ENCODE measurements around the gene ERN1. TPM values are rescaled to one million over a fixed set of nuclear protein-coding genes. Genes with fewer than 3 reads are reported as not detected.
A peak's percentile ranks its signal among the peaks of the same experiment; 100 is the strongest.
"Not testable (repeated sequence)": the region's sequence is repeated elsewhere in the genome, so short reads cannot be mapped to it uniquely, and the experiment has no call there.

The ERN1 gene
- total RNA-seq (10 to 100 TPM in 2 of 4 donors, 1 to 10 TPM in 2; 8.9 to 11.4 (median 10.0) TPM), polyA plus RNA-seq (3.3 TPM)
- long read RNA-seq, donor 1, transcript ERN1-208 (1 exons, 2,068 nt): major isoform, 6 of 15 reads
- long read RNA-seq, donor 1, partial matches to known transcripts: 2 of 15 reads
- long read RNA-seq, donor 1, other reads (novel, unspliced or antisense): 7 of 15 reads
- long read RNA-seq, donor 2, partial matches to known transcripts: 0 of 3 reads
- long read RNA-seq, donor 2, other reads (novel, unspliced or antisense): 0 of 3 reads
- long read RNA-seq, donor 3, partial matches to known transcripts: 0 of 6 reads
- long read RNA-seq, donor 3, other reads (novel, unspliced or antisense): 6 of 6 reads
- long read RNA-seq, donor 4, partial matches to known transcripts: 0 of 5 reads
- long read RNA-seq, donor 4, other reads (novel, unspliced or antisense): 1 of 5 reads

DNA sequence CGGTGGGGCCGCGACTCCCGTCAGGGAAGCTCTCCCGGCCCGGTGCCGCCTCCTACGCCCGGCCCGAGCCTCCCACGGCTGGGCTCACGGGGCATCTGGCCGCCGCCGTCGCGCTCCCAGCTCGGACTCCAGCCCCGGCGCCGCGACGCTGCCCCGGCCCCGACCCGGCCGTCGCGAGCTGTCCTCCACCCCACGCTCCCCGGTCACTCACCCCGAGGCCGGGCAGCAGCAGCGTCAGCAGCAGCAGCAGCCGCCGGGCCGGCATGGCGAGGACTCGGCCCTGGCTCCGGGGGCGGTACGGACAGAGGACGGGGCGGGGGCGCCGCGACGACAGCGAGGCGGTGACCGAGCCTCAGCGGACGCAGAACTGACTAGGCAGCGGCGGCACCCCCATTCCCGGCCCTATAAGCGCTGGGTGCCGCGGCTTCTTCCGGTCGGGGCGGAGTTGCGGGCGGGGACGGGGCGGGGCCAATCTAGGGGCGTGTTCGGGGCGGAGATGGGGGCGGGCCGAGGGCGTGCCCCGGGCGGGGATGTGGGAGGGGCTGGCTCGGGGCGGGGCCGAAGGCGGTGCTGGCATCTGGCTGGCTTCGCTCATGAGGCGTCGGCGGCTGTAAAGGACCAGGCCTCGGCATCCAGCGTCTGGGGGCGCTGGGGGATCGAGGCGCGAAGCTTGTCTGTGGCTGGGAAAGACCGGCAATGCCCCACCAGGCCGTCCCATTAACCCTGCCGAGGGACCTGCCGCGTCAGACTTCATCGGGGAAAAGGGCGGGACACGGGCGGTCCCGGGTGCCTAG, at the start of gene ERN1:
Gene ERN1 (minus strand): TSS at position 380 of the 794 bp plus-strand sequence. CDS start 115 bp downstream, at position 265.
- Histone ChIP-seq H3K4me1 (ENCODE audit: control insufficient read depth, insufficient read depth, low read length) (no peaks in the 10 kb centered on the region), H3K27me3 (ENCODE audit: control insufficient read depth, insufficient read depth) (no peaks in the 10 kb centered on the region), H3K9me3 (ENCODE audit: control insufficient read depth, low read length) (no peaks in the 10 kb centered on the region), H3K27ac (ENCODE audit: low read length) (peak within 1 kb of the TSS; percentile 90), H3K4me3 (ENCODE audit: low read length) (peak within 1 kb of the TSS; percentile 86)
- intact Hi-C loops (cut with DNase I): loop anchor here (5.0 to 10.0 kb wide), 4 partner anchors 65 to 215 kb away; partner anchors contain the start of genes GH1 (in 3 of the 4) and CSHL1 (in 2 of the 4)
- WGBS: under 1% methylated on average over 98 of the region's 98 CpGs
- ATAC-seq: peak; percentile 98
- peak; percentile 96 to 98 (median 98) for DNase-seq

DNA sequence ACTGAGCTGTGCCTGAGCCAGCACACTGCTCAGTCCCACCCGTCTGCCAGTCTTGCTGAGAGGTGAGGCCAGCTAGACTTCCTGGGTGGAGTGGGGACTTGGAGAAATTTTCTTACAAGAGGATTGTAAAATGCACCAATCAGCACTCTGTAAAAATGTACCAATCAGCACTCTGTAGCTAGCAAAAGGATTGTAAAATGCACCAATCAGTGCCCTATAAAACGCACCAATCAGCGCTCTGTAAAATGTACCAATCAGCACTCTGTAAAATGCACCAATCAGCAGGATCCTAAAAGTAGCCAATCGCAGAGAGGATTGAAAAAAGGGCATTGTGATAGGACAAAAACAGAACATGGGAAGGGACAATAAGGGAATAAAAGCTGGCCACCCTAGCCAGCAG, 49.1 kb upstream of the ERN1 start:
- H3K4me3 ChIP-seq (ENCODE audit: low read length); H3K4me1 ChIP-seq (ENCODE audit: control insufficient read depth, insufficient read depth, low read length); H3K27me3 ChIP-seq (ENCODE audit: control insufficient read depth, insufficient read depth); H3K9me3 ChIP-seq (ENCODE audit: control insufficient read depth, low read length); H3K27ac ChIP-seq (ENCODE audit: low read length); ATAC-seq; DNase-seq; intact Hi-C loops (cut with DNase I): not testable (repeated sequence)
- WGBS: 46% methylated on average over 4 of the region's 4 CpGs

DNA sequence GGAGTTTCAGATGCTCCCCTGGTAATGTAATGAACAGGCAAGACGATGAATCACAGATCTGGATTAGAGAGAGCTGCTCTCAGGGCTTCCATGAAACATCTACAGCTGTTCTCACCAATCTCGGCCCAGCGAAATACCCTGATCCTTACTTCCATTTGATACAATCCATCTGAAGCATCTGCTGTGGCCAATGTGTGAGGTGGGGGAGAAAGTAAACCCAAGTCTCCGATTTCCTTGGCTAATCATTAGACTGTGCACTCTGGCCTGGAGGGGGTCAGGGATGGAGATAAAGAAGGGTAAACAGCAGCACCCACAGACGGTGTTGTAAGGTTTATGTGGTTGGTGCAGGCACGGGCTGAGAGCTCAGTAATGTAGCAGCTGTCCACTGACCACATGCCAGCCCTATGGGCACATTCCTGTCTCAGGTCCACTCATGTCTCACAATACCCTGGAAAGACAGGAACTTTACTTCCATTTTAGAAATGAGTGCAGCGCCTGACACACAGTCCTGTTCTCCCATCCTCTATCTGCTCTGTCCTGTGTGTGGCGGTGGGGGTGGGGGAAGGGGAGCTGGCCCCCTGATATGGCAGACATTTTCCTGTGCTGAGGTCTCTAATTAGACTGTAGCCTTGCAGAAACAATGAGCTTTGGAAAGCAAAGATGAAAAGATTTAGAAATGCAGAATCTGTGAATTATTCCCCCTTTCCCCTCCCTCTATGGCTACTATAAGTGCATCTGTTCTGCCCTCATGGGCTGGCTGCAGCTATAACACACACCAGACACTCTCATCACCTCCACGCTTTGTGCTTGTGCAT, 48.3 kb upstream of the ERN1 start:
- no peaks in the 10 kb centered on the region for H3K27me3 ChIP-seq (ENCODE audit: control insufficient read depth, insufficient read depth)
- H3K4me3 ChIP-seq (ENCODE audit: low read length): no peak overlapping the region
- ATAC-seq (no peak), DNase-seq (no peak)
- H3K27ac ChIP-seq (ENCODE audit: low read length): no peak overlapping the region
- H3K9me3 ChIP-seq (ENCODE audit: control insufficient read depth, low read length): no peaks in the 10 kb centered on the region
- peaks cover 8% of the 10 kb centered on the region for H3K4me1 ChIP-seq (ENCODE audit: control insufficient read depth, insufficient read depth, low read length)
- 70% methylated on average over 9 of the region's 9 CpGs for WGBS
- intact Hi-C loops (cut with DNase I): no loop called here

DNA sequence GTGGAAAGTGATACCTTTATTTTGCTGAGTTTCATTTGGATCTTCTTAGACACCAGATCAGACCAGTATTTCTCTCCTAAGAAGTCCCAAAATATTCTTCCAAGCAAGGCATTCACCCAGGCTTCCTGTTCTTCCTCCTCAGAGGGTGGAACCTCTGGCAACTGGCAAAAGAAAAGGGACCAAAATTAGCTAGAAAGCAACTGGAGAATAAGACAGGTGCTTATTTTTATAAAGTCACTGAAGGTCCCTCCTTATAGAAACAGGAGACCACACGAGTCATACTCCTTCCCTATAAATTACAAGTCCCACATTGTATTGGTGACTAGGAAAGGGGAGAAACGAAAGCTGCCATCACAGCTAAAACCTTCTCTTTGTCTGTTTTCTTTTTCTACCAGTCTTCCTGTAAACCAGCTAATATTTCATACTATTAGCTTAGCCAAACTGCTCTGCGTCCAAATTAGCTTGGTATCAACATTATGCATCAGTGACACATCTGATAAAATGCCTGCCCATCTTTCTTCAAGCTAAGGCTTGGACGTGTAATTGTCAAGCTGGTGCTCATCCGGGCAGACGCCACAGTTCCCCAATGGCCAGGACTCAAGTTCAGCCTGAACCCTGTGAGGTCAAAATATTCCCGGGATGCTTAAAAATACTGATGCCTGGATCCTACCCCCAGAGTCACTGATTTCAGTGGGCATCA, 47.5 kb upstream of the ERN1 start:
- H3K4me1 ChIP-seq (ENCODE audit: control insufficient read depth, insufficient read depth, low read length): peaks cover 8% of the 10 kb centered on the region
- intact Hi-C loops (cut with DNase I): no loop called here
- WGBS: 83% methylated on average over 7 of the region's 7 CpGs

DNA sequence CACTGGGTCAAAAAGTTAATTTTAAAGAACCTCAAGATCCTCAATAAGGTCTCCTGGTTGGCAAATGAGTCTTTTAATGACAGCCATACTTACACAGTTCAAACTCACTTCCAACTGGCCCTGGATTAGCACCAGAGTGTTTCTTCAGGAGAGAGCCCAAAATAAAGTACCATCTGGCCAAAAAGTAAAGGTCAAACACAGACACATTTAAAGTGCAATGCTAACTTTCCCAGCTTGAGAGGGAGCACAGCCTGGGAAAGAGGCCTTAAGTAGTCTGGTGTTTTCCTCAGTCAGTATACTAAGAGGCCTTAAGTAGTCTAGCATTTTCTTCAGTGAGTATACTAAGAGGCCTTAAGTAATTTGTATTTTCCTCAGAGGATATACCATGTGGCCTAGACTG, 46.6 kb upstream of the ERN1 start:
- DNase-seq: no peak
- Histone ChIP-seq H3K4me3 (ENCODE audit: low read length) (no peak overlapping the region), H3K27ac (ENCODE audit: low read length) (no peak overlapping the region), H3K4me1 (ENCODE audit: control insufficient read depth, insufficient read depth, low read length) (peaks cover 8% of the 10 kb centered on the region), H3K9me3 (ENCODE audit: control insufficient read depth, low read length) (no peaks in the 10 kb centered on the region), H3K27me3 (ENCODE audit: control insufficient read depth, insufficient read depth) (no peaks in the 10 kb centered on the region)
- ATAC-seq: peak; percentile 73 to 74
- intact Hi-C loops (cut with DNase I): no loop called here

More for the DNA sequence above, 47.5 kb upstream of the ERN1 start:
- Histone ChIP-seq H3K27ac (ENCODE audit: low read length) (no peak overlapping the region), H3K9me3 (ENCODE audit: control insufficient read depth, low read length) (no peaks in the 10 kb centered on the region), H3K4me3 (ENCODE audit: low read length) (no peak overlapping the region), H3K27me3 (ENCODE audit: control insufficient read depth, insufficient read depth) (no peaks in the 10 kb centered on the region)
- ATAC-seq: no peak
- DNase-seq: no peak

DNA sequence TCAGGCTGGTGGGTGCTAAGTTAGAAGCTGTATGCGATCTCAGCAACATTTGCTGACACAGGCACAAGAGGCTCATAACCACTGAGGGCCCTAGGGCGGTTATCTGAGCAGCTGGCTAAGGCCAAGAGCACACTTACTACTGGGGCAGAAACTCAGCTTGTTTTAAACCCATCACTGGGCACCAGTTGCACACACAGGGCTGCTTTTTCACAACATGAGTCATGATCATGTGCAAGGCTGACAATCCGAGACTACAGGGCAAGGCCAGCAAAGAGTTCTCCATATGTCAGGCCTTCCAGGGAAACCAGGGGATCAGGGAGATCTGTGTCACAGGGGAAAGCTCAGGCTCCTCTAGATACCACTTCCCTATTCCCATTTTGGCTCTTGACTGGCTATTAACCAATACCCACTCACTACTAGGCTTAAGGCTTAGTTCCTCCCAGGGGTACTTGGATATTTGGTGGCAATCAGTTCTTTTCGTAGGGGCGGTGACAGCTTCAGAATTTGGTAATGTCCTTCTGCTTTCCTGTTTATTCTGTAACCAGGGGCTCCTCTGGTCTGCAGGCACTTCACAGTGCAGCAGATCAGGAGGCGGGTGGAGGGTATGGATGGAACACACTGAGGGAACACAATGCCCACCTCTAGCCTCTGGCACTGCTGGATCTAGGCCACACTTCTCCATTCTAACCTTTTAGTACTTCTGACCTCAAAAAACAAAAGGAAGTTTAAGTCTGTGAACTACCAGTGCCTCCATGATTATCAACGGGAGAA, 44.9 kb upstream of the ERN1 start:
- Histone ChIP-seq H3K4me3 (ENCODE audit: low read length) (no peak overlapping the region), H3K27me3 (ENCODE audit: control insufficient read depth, insufficient read depth) (no peaks in the 10 kb centered on the region), H3K27ac (ENCODE audit: low read length) (peak overlapping the region; percentile 55), H3K4me1 (ENCODE audit: control insufficient read depth, insufficient read depth, low read length) (peaks cover 8% of the 10 kb centered on the region), H3K9me3 (ENCODE audit: control insufficient read depth, low read length) (no peaks in the 10 kb centered on the region)
- DNase-seq (no peak), ATAC-seq (peak; percentile 49 to 65)
- intact Hi-C loops (cut with DNase I): no loop called here
- 81% methylated on average over 7 of the region's 7 CpGs for WGBS

DNA sequence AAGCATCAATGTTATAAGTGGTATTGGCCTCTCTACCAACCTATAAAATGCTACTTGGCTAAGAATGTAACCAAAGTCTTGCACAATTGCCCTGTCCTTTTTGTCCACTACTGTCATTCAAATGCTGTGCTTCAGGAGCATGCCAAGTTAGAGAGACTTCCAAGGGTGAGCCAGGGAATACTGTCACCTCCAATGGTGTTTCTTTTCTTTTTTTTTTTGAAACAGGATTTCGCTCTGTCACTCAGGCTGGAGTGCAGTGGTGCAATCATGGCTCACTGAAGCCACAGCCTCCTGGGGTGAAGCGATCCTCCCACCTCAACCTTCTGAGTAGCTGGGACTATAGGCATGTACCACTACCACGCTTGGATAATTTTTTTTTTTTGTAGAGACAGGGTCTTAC, 43.7 kb upstream of the ERN1 start:
- intact Hi-C loops (cut with DNase I): no loop called here
- no peak overlapping the region for H3K27ac ChIP-seq (ENCODE audit: low read length)
- no peaks in the 10 kb centered on the region for H3K9me3 ChIP-seq (ENCODE audit: control insufficient read depth, low read length)
- H3K4me1 ChIP-seq (ENCODE audit: control insufficient read depth, insufficient read depth, low read length): peaks cover 8% of the 10 kb centered on the region
- H3K27me3 ChIP-seq (ENCODE audit: control insufficient read depth, insufficient read depth): no peaks in the 10 kb centered on the region
- WGBS: 87% methylated on average over 3 of the region's 3 CpGs
- no peak for ATAC-seq
- no peak overlapping the region for H3K4me3 ChIP-seq (ENCODE audit: low read length)
- no peak for DNase-seq

DNA sequence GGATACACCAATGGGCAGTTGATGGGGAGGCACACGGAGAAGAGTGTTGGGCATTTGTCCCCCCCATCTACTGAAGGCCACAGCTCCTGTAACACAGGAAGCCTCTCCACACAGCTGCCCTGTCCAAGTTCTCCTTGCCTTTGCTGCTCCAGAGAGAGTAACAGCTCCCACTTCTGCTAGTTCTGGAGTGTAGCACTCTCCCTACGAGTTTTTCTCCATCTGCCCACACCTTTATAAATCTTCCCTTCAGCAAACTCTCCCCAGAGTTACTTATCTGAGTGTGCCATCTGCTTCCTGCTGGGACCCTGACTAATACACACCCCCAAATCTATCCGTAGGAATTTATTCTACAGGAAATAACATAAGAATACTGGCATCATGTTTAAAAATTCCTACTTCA, 42.6 kb upstream of the ERN1 start:
- intact Hi-C loops (cut with DNase I): no loop called here
- ATAC-seq (no peak), DNase-seq (no peak)
- peaks cover 8% of the 10 kb centered on the region for H3K4me1 ChIP-seq (ENCODE audit: control insufficient read depth, insufficient read depth, low read length)
- H3K4me3 ChIP-seq (ENCODE audit: low read length): no peak overlapping the region
- H3K27me3 ChIP-seq (ENCODE audit: control insufficient read depth, insufficient read depth): no peaks in the 10 kb centered on the region
- H3K9me3 ChIP-seq (ENCODE audit: control insufficient read depth, low read length): no peaks in the 10 kb centered on the region
- no peak overlapping the region for H3K27ac ChIP-seq (ENCODE audit: low read length)
- 62% methylated on average over 3 of the region's 3 CpGs for WGBS

DNA sequence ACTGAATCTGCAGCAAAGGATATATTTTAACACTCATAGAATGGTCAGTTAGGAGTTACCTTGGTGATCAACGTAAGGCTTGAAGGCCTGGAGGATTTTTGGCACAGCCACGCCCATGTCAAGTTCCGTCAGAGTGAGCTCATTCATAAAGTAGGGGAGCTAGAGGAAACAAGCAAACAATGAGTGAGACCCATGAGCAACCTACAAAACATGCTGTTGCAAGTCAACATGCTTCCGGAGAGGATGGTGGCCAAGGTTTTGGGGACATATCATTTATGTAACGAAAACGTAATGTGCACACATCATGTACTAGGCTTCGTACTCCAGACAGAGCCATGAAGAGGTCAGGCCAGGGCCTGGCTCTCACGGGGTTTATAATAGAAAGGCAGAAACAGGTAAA, 41.1 kb upstream of the ERN1 start:
- peak in 1 of 2 donors; percentile 13 for ATAC-seq
- intact Hi-C loops (cut with DNase I): no loop called here

DNA sequence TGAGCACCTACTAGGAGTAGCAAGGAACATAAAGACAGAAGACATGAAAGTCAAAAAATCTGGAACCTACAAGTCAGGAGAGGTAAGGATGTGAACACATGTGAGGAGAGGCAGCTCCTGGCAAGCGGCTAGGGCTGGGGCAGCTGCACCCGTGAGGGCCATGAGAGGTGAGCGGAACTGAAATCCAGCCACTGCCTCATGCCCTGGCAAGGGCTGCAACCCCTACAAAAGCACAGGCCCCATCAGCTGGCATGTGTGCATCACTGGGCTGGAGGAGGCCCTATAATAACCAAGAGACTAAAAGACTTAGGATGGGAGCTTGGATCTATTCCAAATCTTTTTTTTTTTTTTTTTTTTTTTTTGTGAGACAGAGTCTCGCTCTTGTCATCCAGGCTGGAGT, 40.3 kb upstream of the ERN1 start:
- DNase-seq (no peak), ATAC-seq (no peak)
- intact Hi-C loops (cut with DNase I): no loop called here
- Histone ChIP-seq H3K4me1 (ENCODE audit: control insufficient read depth, insufficient read depth, low read length) (peaks cover 2% of the 10 kb centered on the region), H3K4me3 (ENCODE audit: low read length) (no peak overlapping the region), H3K27me3 (ENCODE audit: control insufficient read depth, insufficient read depth) (no peaks in the 10 kb centered on the region), H3K27ac (ENCODE audit: low read length) (no peak overlapping the region), H3K9me3 (ENCODE audit: control insufficient read depth, low read length) (no peaks in the 10 kb centered on the region)
- 93% methylated on average over 4 of the region's 4 CpGs for WGBS

More for the DNA sequence above, 41.1 kb upstream of the ERN1 start:
- H3K27me3 ChIP-seq (ENCODE audit: control insufficient read depth, insufficient read depth): no peaks in the 10 kb centered on the region
- DNase-seq: no peak
- WGBS: 82% methylated on average over 8 of the region's 8 CpGs
- H3K4me3 ChIP-seq (ENCODE audit: low read length): no peak overlapping the region
- no peaks in the 10 kb centered on the region for H3K9me3 ChIP-seq (ENCODE audit: control insufficient read depth, low read length)
- H3K27ac ChIP-seq (ENCODE audit: low read length): peak overlapping the region; percentile 3
- peaks cover 8% of the 10 kb centered on the region for H3K4me1 ChIP-seq (ENCODE audit: control insufficient read depth, insufficient read depth, low read length)
